ENCODE measurements around the gene RHBG. TPM values are rescaled to one million over a fixed set of nuclear protein-coding genes. Genes with fewer than 3 reads are reported as not detected.

The RHBG gene
- total and polyA plus RNA-seq, 10 donors: 0.05 to 1.4 (median 0.38) TPM; not detected in 5

DNA sequence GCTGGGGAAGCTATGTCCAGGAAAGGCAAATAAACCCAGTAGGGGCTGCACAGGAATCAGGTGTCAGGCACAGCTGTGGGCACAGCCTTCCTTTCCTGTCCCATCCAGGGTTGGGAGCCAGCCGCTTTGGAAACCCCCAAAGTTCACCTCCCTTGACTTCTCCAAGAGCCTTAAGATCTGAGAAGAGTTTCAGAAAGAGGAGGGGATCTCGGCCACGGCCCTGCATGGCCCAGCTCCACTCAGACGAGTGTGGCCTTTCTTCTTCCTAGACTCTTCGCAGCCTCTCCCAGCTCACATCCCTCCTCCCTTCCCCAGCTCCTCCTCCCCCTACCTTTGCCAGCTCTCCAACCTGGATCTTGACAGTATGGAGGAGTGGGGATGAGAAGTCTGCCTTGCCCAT is 36.7 kb downstream of the RHBG start:
- intact Hi-C loops (cut with DNase I; ENCODE audit: low total_unique reads): no loop called here
- TF ChIP-seq, protein P1, sequence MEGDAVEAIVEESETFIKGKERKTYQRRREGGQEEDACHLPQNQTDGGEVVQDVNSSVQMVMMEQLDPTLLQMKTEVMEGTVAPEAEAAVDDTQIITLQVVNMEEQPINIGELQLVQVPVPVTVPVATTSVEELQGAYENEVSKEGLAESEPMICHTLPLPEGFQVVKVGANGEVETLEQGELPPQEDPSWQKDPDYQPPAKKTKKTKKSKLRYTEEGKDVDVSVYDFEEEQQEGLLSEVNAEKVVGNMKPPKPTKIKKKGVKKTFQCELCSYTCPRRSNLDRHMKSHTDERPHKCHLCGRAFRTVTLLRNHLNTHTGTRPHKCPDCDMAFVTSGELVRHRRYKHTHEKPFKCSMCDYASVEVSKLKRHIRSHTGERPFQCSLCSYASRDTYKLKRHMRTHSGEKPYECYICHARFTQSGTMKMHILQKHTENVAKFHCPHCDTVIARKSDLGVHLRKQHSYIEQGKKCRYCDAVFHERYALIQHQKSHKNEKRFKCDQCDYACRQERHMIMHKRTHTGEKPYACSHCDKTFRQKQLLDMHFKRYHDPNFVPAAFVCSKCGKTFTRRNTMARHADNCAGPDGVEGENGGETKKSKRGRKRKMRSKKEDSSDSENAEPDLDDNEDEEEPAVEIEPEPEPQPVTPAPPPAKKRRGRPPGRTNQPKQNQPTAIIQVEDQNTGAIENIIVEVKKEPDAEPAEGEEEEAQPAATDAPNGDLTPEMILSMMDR (IDR thresholded peaks at IDR 0.05 in 8 of 11, conservative IDR thresholded peaks at IDR 0.05 in 3 of 11): no peak
- TF ChIP-seq POLR2A (IDR thresholded peaks at IDR 0.05) (no peak), POLR2AphosphoS5 (IDR thresholded peaks at IDR 0.05) (no peak)
- H3K27ac ChIP-seq: no peak overlapping the region
- DNase-seq: no peak
- no peaks in the 10 kb centered on the region for H3K9me3 ChIP-seq
- no peaks in the 10 kb centered on the region for H3K4me1 ChIP-seq
- peaks cover 0 to 91% (median 3%) of the 10 kb centered on the region in 7 donors for H3K27me3 ChIP-seq (replicated peaks in 1 of 7)
- H3K36me3 ChIP-seq: no peaks in the 10 kb centered on the region
- H3K4me3 ChIP-seq: no peak overlapping the region
- 50 to 69% (median 59%) methylated on average over 5 of the region's 5 CpGs for WGBS, 5 donors

DNA sequence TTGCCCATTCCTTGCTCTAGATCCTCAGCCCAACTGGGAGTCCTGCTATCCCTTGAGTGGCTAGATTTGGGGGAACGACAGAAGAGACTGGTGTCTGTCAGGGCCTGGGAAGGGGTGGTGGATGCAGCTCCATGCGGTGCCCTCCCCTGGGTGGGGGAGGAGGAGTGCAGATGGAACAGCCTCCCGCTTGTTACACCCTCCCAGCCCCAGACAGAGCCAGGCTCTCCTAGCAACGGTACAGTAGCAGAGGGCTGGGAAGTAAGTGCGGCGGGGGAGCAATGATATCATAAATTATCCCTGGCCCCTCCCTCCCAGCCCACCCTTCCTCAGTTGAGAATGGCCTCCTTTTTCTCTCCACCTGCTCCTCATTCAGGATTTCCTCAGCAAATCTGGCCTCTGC is 37.2 kb downstream of the RHBG start:
- no peak overlapping the region for H3K27ac ChIP-seq
- intact Hi-C loops (cut with DNase I; ENCODE audit: low total_unique reads): no loop called here
- TF ChIP-seq POLR2AphosphoS5 (IDR thresholded peaks at IDR 0.05) (no peak), POLR2A (IDR thresholded peaks at IDR 0.05) (no peak)
- TF ChIP-seq, protein P1 (IDR thresholded peaks at IDR 0.05 in 8 of 11, conservative IDR thresholded peaks at IDR 0.05 in 3 of 11): no peak
- no peak for DNase-seq
- H3K36me3 ChIP-seq: no peaks in the 10 kb centered on the region
- H3K27me3 ChIP-seq (replicated peaks in 1 of 7): peaks cover 0 to 96% (median 3%) of the 10 kb centered on the region in 7 donors
- H3K9me3 ChIP-seq: no peaks in the 10 kb centered on the region
- H3K4me1 ChIP-seq: no peaks in the 10 kb centered on the region
- no peak overlapping the region for H3K4me3 ChIP-seq
- 48 to 67% (median 57%) methylated on average over 6 of the region's 6 CpGs for WGBS, 5 donors

DNA sequence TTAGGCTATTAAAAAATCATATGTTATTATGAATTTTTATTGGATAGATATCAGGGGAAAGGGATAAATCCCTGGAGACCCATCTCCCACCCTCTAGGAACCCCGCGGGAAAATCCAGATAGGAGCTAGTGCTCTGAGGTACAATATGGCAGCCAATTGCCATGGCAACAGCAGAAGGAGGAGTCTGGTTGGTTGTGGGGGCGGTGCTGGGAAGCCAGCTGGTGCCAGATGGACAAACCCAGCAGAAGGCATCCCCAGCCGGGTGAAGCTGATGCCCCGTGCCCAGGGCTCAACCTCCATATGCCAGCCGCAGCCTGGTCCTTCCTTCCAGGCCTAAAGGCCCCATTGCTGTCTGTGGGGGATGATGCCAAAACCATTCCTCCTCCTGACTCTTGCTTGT is 38.3 kb downstream of the RHBG start:
- peaks cover 0 to 96% (median 3%) of the 10 kb centered on the region in 7 donors for H3K27me3 ChIP-seq (replicated peaks in 1 of 7)
- TF ChIP-seq, protein P1 (IDR thresholded peaks at IDR 0.05 in 8 of 11, conservative IDR thresholded peaks at IDR 0.05 in 3 of 11): no peak
- no peak for TF ChIP-seq POLR2A (IDR thresholded peaks at IDR 0.05)
- TF ChIP-seq POLR2AphosphoS5 (IDR thresholded peaks at IDR 0.05): no peak
- no peaks in the 10 kb centered on the region for H3K4me1 ChIP-seq
- no peak overlapping the region for H3K4me3 ChIP-seq
- H3K27ac ChIP-seq: no peak overlapping the region
- 74 to 83% (median 82%) methylated on average over 6 of the region's 6 CpGs for WGBS, 5 donors
- no peaks in the 10 kb centered on the region for H3K36me3 ChIP-seq
- no peaks in the 10 kb centered on the region for H3K9me3 ChIP-seq
- intact Hi-C loops (cut with DNase I; ENCODE audit: low total_unique reads): no loop called here
- DNase-seq: peak; percentile 38

DNA sequence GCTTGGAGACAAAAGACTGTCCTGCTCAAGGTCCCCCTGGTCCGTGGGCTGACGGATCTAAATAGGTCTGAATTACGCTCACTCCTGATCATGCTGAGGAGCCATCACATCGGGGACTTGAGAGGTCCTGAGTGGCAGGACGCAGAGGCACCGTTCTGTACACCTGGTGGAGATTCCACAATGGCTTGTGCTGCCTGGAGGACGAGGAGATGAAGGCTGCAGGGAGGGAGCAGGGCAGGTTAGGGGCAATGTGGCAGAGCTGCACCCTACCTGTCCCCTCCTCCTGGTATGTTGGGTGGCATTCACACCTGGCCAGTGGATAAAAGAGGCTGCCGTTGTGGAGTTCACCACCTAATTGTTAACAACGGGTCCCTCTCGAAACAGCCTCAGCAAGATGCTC is 38.7 kb downstream of the RHBG start:
- intact Hi-C loops (cut with DNase I; ENCODE audit: low total_unique reads): no loop called here
- no peaks in the 10 kb centered on the region for H3K9me3 ChIP-seq
- H3K27me3 ChIP-seq (replicated peaks in 1 of 7): peaks cover 0 to 96% (median 3%) of the 10 kb centered on the region in 7 donors
- no peak overlapping the region for H3K27ac ChIP-seq
- DNase-seq: peak; percentile 30
- H3K36me3 ChIP-seq: no peaks in the 10 kb centered on the region
- no peaks in the 10 kb centered on the region for H3K4me1 ChIP-seq
- H3K4me3 ChIP-seq: no peak overlapping the region
- TF ChIP-seq POLR2A (IDR thresholded peaks at IDR 0.05): no peak
- TF ChIP-seq POLR2AphosphoS5 (IDR thresholded peaks at IDR 0.05): no peak
- TF ChIP-seq, protein P1 (IDR thresholded peaks at IDR 0.05 in 8 of 11, conservative IDR thresholded peaks at IDR 0.05 in 3 of 11): no peak
- 71 to 81% (median 80%) methylated on average over 7 to 10 of the region's 10 CpGs for WGBS, 5 donors
